GM12878 (cell line): ENCODE data around the gene BNIP5. TPM values are rescaled to one million over a fixed set of nuclear protein-coding genes. Genes with fewer than 3 reads are reported as not detected.
A peak's percentile ranks its signal among the peaks of the same experiment; 100 is the strongest.

ENCODE experiments used
- CEBPZ ChIP-seq: fragments of 150-350 bp; IDR thresholded peaks from 2 replicates; pipeline ENCODE4 v1.6.1; 2016; ENCODE audit warnings: low read depth, low read length
- EGR1 ChIP-seq, 2 experiments: IDR thresholded peaks; 1 replicate in 1 of 2; 2 replicates in 1 of 2; pipeline ENCODE4 v1.6.1; 2011 to 2012; ENCODE audit warnings: low read depth in 2 of 2, low read length in 2 of 2, borderline replicate concordance in 1 of 2, mild to moderate bottlenecking in 1 of 2, moderate library complexity in 1 of 2
- IKZF2 ChIP-seq, 2 experiments: fragments of 450-650 bp; IDR thresholded peaks; 2 replicates each; pipeline ENCODE4 v1.6.1; 2017; ENCODE audit warnings: mild to moderate bottlenecking in 2 of 2, moderate library complexity in 2 of 2
- LARP7 ChIP-seq: fragments of 450-650 bp; IDR thresholded peaks from 2 replicates; pipeline ENCODE4 v1.6.1; 2017; ENCODE audit warnings: mild to moderate bottlenecking
- MEF2A ChIP-seq: IDR thresholded peaks from 2 replicates; pipeline ENCODE4 v1.6.1; 2011; ENCODE audit warnings: low read depth, mild to moderate bottlenecking, low read length, moderate library complexity; ENCODE audit not compliant: insufficient read depth
- MEF2B ChIP-seq: fragments of 450-650 bp; IDR thresholded peaks from 2 replicates; pipeline ENCODE4 v1.6.1; 2018; ENCODE audit warnings: mild to moderate bottlenecking, moderate library complexity; ENCODE audit not compliant: partially characterized antibody, poor library complexity, severe bottlenecking
- PAX8 ChIP-seq: fragments of 450-650 bp; IDR thresholded peaks from 2 replicates; pipeline ENCODE4 v1.6.1; 2017; ENCODE audit warnings: mild to moderate bottlenecking, moderate library complexity
- POLR2AphosphoS2 ChIP-seq: IDR thresholded peaks from 2 replicates; pipeline ENCODE4 v1.6.1; 2011; ENCODE audit warnings: low read depth, mild to moderate bottlenecking, low read length, improper control_type of control experiment, moderate library complexity
- RAD21 ChIP-seq: IDR thresholded peaks from 2 replicates; pipeline ENCODE4 v1.6.1; 2011; ENCODE audit warnings: mild to moderate bottlenecking, low read depth, low read length, moderate library complexity; ENCODE audit not compliant: insufficient read depth
- RELA ChIP-seq: fragments of 450-650 bp; IDR thresholded peaks from 2 replicates; pipeline ENCODE4 v1.8.0; 2014; ENCODE audit warnings: borderline replicate concordance; ENCODE audit not compliant: partially characterized antibody
- SIN3A ChIP-seq: IDR thresholded peaks from 2 replicates; pipeline ENCODE4 v1.6.1; 2012; ENCODE audit warnings: low read depth, low read length, improper control_type of control experiment
- STAT3 ChIP-seq: IDR thresholded peaks from 2 replicates; pipeline ENCODE4 v1.6.1; 2011; ENCODE audit warnings: low read depth, low read length, improper control_type of control experiment
- TCF7 ChIP-seq: IDR thresholded peaks from 2 replicates; pipeline ENCODE4 v1.6.1; 2014; ENCODE audit warnings: antibody characterized with exemption, borderline replicate concordance
- YBX1 ChIP-seq: fragments of 450-650 bp; IDR thresholded peaks from 2 replicates; pipeline ENCODE4 v1.6.1; 2016; ENCODE audit warnings: antibody characterized with exemption
- YY1 ChIP-seq: IDR thresholded peaks from 2 replicates; pipeline ENCODE4 v1.6.1; 2011; ENCODE audit warnings: low read depth, mild to moderate bottlenecking, low read length
- ZNF384 ChIP-seq: IDR thresholded peaks from 2 replicates; pipeline ENCODE4 v1.6.1; 2012; ENCODE audit warnings: low read depth, mild to moderate bottlenecking, low read length, improper control_type of control experiment, borderline replicate concordance
- ZNF687 ChIP-seq: fragments of 450-650 bp; IDR thresholded peaks from 2 replicates; pipeline ENCODE4 v1.6.1; 2017; ENCODE audit warnings: mild to moderate bottlenecking, moderate library complexity
- polyA plus RNA-seq, 11 experiments: library from polyadenylated mRNA; depleted of rRNA in 4 of 11; unstranded in 6 of 11; stranded (reverse) in 5 of 11; fragments of >200 nt; fragmentation: Nextera tagmentation in 4 of 11; fragmentation: Illumina TruSeq in 1 of 11; extraction: Ambion mirVana in 4 of 11; extraction: Trizol in 1 of 11; gene quantifications; 1 replicate in 1 of 11; 2 replicates in 10 of 11; pipeline versions ENCODE4 v1.2.1 to v1.2.3, GENCODE V29; 2011 to 2016; ENCODE audit warnings: inconsistent platforms in 2 of 11, missing spikeins in 2 of 11, low read depth in 1 of 11
- total RNA-seq, 4 experiments: library from RNA; depleted of rRNA in 3 of 4; stranded (reverse); fragments of >200 nt in 3 of 4; fragmentation: Illumina TruSeq in 1 of 4; extraction: Trizol in 1 of 4; gene quantifications; 2 replicates each; pipeline versions ENCODE4 v1.2.1 to v1.2.3, GENCODE V29; 2013 to 2021

BNIP5 gene
- total and polyA plus RNA-seq, 10 of the 15 experiments (the other 5 are each of a cell fraction or from before 2014, with no cell fraction given): 0.02 to 0.68 (median 0.05) TPM; not detected in 2

GRCh38 chr6:36336779-36337241 is at the start of gene BNIP5 (continued):
- TF ChIP-seq ZNF687 (peak; percentile 29; the same call in 1 of the 2 replicates), CEBPZ (no peak), RELA (no peak), EGR1 (IDR thresholded peaks at IDR 0.05; ENCODE audit: borderline replicate concordance in 1 of 2, low read depth in 2 of 2, low read length in 2 of 2) (no peak), POLR2AphosphoS2 (no peak), YY1 (no peak), STAT3 (no peak), MEF2A (0 out of 2 replicates have a peak, but pooled peaks have one; percentile 6), ZNF384 (no peak), YBX1 (no peak), PAX8 (no peak), SIN3A (no peak), MEF2B (no peak), RAD21 (no peak), TCF7 (no peak), IKZF2 (IDR thresholded peaks at IDR 0.05) (peak; percentile 86 to 88), LARP7 (no peak)
